ENCODE results near the gene MYH11.
"Not testable (repeated sequence)": the region's sequence is repeated elsewhere in the genome, so short reads cannot be mapped to it uniquely, and the experiment has no call there.

The MYH11 gene

DNA sequence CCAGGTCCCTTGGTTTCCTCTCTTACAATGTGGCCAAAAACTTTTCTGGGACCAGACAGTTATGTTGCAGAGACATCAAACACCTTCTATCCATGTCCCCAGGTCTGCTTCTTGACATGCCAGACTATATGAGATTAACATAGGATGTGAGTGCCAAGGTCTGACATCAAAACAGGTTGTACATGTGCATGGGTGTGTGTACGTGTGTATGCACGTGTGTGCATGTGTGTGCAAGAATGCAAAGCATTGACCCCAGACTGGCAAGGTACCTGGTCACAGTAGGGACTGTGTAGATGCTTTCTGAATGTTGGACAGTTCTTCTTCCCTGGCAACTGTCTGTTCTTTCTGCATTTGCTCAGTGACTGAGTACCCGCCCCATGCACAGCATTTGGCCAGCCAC is 121.2 kb downstream of the MYH11 start:
- no peak overlapping the region for H3K27ac ChIP-seq
- no peak for DNase-seq (ENCODE audit: low read depth, low spot score)

DNA sequence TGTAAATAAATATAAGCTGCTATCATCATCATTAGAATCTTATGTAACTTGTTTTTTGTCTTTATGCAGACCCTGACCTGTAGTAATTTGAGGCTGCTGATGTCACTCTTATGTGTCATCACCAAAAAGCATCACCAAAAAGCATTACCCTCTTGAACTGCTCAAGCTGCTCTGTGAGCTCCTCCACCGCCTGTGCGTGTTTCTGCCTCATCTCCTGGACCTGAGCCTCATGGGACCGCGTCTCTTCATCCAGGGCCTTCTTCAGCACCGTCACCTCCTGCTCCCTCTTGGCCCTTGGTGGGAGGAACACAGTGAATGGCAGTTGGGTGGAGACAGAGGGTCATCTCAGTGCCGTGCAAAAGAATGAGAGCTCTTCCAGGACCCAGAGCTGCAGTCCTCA is 124.4 kb downstream of the MYH11 start:
- no peak for DNase-seq (ENCODE audit: low read depth, low spot score)
- H3K27ac ChIP-seq: no peak overlapping the region

DNA sequence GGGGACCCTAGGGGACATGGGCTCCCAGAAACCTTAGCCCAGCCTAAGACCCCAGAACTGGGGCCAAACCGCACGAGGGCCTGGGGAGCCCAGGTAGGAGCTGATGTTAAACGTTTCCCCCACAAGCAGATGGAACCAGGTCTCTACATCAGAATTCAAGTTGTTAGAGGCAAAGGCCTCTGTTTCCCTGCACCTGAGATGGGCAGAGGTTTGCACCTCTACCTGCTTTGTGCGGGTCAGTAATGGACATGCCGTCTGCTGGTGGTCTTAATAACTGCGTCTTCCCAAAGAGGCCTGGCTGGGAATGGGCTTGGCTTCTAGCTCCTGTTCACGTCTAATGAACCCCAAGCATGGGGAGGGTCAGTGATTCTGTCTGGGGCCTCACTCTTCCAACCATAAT is 127.7 kb downstream of the MYH11 start:
- no peak overlapping the region for H3K27ac ChIP-seq
- no peak for DNase-seq (ENCODE audit: low read depth, low spot score)

DNA sequence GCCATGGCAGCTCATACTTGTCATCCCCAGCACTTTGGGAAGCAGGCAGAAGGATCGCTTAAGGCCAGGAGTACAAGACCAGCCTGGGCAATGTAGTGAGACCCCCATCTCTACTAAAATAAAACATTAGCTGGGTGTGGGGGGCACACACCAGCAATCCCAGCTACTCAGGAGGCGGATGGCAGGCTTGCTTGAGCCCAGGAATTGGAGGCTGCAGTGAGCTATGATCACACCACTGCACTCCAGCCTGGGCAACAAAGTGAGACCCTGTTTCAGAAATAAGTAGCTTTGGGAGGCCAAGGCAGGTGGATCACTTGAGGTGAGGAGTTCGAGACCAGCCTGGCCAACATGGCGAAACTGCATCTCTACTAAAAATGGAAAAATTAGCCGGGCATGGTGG is 129.1 kb downstream of the MYH11 start:
- not testable (repeated sequence) for H3K27ac ChIP-seq; DNase-seq (ENCODE audit: low read depth, low spot score)

DNA sequence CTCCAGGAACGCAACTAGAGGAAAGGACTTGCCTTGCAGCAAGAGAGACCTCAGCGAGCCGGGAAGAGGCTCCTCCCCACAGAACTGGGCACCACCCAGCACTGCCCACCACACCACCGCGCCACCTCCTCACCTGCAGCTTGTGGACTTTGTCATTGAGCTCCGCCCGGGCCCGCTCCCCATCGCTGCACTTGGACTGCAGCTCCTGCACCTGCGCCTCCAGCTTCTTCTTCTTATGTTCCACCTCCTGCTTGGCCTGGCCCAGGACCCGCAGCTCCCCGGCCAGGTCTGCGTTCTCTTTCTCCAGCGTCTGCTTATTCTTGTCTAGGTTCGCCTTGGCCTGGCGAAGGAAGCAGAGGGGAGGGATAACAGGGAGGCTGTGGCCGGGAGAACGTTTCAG is 130.1 kb downstream of the MYH11 start:
- DNase-seq (ENCODE audit: low read depth, low spot score): no peak
- H3K27ac ChIP-seq: no peak overlapping the region

DNA sequence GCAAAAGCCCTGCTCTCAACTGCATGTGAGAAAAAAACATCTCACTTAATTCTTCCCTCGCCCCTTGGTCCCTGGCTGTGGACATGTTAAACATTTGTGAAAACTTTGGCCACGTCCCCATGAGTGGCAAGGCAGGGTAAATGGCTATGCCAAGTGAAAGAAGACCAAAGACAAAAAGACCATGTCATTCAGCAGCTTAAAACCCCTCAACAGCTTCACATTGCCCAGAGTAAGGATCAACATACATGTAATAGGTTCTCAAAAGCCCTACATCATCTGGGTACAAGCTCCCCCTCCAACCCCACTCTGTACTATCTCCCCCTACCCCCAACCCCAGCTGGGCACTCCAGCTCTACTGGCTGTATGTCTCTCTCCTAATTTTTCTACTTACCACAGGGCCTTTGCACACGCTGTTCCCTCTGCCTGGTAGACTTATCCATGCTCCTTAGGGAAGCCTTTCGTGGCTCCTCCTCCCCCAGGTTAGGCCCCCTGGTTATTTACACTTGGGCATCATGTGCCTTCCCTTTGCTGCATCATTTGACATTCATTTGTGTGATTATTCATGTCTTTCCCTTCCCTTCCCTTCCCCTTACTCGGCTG is 131.1 kb downstream of the MYH11 start:
- DNase-seq (ENCODE audit: low read depth, low spot score): no peak
- H3K27ac ChIP-seq: no peak overlapping the region

DNA sequence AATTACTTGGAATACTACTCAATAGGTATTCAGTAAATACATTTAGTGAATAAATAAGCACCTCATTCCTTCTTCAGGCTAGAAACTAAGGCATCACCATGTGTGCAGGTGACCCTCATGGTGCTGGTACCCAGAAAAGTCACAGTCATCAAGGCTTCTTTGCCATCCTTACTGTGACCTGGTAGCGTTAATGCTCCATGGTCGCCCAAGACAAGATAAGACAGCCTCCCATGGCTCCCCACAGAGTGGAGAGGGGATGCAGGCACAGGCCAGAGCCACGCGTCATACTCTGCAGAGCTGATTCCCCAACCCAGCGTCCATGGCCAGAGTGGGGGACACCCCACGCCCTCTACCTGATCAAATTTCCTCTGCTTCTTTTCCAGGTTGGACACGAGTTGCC is 133.0 kb downstream of the MYH11 start:
- no peak overlapping the region for H3K27ac ChIP-seq
- DNase-seq (ENCODE audit: low read depth, low spot score): no peak

DNA sequence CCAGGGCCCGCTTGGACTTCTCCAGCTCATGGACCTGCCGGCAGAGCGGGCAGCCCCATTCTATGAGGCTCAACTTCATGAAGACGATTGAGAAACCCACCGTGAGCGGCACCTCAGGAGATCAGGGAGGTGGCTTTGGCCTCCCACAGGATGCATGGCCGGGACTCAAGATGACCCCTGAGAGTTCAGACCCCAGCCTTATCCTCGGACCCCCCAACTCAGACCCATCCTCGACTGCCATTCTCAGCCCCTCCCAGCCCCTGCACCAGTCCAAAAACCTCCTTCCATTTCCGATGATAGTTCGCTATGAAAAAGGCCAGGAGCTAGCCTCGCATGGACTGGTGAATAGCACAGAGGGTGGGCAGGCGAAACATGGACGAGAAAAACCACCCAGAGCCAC is 135.8 kb downstream of the MYH11 start:
- DNase-seq (ENCODE audit: low read depth, low spot score): no peak
- no peak overlapping the region for H3K27ac ChIP-seq

DNA sequence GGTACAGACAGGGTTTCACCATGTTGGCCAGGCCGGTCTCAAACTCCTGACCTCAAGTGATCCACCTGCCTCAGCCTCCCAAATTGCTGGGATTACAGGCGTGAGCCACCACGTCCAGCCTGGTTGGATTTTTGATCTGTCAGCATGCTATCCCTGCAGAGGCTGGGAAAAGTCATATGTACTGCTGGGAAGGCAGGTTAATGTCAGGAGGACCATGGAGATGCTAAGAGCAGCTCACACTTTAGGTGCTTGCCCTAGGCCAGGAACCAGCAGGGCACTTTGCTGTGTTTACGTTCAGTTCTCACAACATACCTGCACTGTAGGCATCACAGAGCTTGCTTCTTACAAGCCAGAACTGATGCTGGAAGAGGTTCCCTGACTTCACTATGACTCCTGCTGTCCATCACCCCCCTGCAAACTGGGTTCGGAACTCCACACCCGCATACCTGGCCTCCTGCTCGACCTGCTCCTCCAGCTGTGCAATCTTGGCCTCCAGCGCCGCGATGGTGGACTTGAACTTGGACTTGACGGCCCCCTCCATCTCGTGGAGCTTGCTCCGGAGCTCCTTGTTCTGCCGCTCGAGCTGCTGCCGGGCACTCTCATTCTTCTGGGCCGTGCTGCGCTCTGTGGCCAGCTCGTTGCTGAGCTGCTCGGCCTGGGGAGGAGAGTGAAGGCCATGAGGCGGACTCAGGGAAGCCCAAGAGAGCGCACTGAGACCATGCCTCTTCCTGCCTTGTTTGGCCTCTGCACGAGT is 140.0 kb downstream of the MYH11 start:
- H3K27ac ChIP-seq: no peak overlapping the region
- DNase-seq (ENCODE audit: low read depth, low spot score): no peak

DNA sequence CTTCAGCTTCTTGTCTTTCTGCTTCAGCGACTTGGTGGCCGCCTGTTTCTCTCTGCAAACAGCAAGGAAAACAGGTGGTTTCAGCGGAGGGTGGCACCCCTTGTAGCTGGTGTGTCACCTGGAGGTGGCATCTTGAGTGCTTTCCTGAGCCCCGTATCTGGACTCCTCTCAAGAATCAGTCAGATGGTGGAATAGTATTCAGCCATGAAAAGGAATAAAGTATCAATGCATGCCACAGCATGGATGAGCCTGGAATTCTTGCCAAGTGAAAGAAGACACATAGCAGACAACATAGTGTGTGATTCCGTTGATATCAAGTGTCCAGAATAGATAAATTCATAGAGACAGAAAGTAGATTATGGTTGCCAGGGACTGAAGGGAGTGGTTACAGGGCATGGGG is 141.6 kb downstream of the MYH11 start:
- no peak for DNase-seq (ENCODE audit: low read depth, low spot score)
- no peak overlapping the region for H3K27ac ChIP-seq

DNA sequence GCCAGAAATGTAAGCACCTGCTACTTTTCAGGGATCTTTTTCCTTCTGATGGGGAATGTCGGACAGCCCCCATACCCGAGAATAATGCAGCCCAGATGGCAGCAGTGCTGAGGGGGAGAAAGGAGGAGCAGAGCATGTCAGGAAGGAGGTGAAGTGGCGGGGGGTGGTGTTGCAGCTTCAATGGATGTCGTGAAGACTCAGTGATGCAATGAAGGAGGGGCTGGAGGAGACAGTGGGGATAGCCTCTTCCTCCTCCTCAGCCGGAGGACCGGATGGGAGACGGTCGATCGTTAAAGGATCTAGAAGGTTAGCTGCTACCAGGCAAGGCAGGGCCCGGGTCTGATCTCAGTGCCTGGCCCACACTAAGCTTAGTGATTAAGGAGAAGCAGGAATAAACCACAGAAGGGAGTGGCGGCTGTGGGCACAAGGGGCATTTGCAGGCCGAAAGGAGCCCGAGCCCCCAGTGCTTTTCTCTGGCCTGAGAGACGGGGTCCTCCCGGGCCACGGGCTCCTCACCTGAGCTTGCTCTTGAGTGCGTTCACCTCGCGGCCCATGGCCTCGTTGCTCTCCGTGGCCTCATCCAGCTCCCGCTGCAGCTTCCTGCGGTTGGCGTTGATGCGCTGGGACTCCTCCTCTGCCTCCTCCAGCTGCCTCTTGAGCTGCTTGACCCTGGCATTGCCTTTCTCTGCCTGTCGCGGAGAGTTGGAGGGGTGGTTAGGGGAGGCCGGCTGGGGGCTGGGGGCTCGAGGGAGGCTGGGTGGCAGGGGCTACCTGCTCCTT is 142.2 kb downstream of the MYH11 start:
- DNase-seq (ENCODE audit: low read depth, low spot score): no peak
- no peak overlapping the region for H3K27ac ChIP-seq

DNA sequence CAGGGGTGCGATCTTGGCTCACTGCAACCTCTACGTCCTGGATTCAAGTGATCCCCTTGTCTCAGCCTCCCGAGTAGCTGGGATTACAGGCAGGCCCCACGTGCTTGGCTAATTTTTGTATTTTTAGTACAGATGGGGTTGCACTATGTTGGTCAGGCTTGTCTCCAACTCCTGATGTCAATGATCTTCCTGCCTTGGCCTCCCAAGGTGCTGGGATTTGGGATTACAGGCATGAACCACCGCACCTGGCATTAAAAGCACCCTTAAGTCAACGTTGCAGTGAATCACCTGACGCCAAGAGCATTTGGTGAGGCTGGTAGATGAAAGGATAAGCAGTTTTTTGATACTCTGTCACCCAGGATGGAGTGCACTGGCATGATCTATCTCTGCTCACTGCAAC is 147.8 kb downstream of the MYH11 start:
- no peak overlapping the region for H3K27ac ChIP-seq
- DNase-seq (ENCODE audit: low read depth, low spot score): no peak

DNA sequence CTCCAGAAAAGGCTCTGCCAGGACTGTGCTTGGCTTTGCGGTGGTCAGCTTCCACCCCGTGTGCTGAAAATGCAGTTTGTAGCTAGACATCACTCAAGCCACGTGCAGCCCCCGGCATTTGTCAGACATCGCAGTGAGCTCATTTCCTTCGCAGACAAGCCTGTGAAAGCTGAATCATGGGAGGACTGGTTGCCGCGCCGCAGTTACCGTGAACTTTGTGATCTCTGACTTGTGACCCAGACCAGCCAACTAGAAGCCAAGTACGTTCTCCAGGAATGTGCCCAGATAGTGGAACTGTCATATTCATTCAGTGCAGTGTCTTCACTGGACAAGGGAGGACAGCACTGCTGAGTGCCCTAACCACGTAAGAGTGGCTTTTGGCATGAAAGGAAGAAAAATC is 148.7 kb downstream of the MYH11 start:
- DNase-seq (ENCODE audit: low read depth, low spot score): no peak
- no peak overlapping the region for H3K27ac ChIP-seq

DNA sequence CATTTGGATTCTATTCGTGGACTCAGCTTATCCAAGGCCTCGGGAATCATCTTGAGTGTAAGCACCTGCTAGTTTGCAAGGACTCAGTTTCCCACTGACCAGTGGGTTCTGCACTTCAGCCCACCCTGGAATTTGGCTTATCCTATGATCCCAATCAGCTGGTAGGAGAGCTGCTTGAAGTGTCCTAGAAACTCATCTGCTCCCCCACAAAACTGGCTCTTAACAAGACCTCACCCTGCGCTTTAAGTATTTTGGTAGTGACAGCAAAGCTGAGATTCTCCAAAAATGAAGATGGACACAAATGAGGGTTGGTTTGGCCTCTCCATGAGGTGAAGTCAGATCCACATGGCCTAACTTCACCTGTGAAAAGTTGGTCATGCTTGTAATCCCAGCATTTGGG is 149.5 kb downstream of the MYH11 start:
- no peak for DNase-seq (ENCODE audit: low read depth, low spot score)
- no peak overlapping the region for H3K27ac ChIP-seq

DNA sequence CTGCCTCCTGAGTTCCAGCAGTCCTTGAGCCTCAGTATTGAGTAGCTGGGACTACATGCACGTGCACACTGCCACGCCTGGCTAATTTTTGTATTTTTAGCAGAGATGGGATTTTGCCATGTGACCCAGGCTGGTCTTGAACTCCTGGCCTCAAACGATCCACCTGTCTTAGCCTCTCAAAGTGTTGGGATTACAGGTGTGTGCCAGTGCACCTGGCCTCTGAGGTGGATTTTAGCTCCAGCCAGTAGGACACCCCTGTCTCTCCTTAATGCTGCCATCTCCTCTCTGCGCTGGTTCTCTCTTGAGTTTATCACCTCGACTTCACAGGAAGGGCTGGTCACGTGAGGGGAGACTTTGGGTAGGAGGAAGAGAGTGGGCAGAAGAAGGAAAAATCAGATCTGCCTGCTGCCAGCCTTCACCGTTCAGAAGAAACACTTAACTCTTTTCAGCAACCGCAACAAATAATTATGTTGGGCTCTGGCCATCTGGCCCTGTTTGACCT is 151.7 kb downstream of the MYH11 start:
- H3K27ac ChIP-seq: no peak overlapping the region
- DNase-seq (ENCODE audit: low read depth, low spot score): no peak

DNA sequence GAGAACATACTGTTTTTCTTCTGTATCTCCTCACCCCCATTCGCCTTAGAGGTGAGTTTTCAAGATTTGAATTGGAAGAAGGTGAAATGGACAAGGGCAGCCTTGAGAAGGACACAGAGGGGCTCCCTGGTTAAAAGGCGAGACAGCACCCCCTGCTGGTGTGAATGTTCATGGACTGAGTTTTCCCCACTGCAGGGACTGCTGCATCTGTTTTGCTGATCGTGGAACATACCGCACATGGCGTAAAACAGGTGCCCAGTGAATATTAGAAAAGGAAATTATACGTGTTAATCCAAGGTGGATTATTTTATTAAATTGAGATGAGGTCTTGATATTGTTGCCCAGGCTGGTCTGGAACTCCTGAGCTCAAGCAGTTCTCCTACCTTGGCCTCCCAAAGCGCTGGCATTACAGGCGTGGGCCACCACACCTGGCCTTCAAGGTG is 152.3 kb downstream of the MYH11 start:
- no peak overlapping the region for H3K27ac ChIP-seq
- DNase-seq (ENCODE audit: low read depth, low spot score): no peak

DNA sequence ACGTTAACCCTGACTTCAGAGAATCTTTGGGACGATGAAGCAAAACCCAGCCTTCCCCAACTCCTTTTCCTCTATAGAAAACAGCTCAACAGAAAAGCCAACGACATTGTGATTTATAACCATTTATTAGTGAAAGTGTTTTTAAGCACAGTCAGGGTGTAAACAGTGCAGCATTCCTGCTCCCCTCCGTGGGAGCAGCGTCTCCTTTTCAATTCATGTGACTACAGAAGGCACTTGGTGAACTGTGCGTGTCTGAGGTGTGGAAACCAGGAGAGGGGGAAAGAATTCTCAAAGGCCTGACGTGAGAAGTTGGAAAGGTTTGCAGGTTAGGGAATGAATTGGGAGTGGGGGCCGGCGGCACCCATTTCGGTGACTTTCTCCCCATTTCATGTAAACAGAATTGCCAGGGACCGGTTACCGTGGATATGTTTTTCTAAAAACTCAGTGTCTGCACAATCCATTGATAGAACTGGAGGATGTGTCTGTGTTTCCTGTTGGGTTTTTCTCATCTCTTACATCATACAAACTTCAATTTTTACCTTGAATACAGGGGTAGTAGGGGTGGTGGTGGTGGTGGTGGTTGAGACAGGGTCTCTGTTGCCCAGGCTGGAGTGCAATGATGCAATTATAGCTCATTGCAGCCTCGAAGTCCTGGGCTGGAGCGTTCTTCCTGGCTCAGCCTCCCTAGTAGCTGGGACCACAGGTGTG is 153.6 kb downstream of the MYH11 start:
- no peak overlapping the region for H3K27ac ChIP-seq
- DNase-seq (ENCODE audit: low read depth, low spot score): no peak

DNA sequence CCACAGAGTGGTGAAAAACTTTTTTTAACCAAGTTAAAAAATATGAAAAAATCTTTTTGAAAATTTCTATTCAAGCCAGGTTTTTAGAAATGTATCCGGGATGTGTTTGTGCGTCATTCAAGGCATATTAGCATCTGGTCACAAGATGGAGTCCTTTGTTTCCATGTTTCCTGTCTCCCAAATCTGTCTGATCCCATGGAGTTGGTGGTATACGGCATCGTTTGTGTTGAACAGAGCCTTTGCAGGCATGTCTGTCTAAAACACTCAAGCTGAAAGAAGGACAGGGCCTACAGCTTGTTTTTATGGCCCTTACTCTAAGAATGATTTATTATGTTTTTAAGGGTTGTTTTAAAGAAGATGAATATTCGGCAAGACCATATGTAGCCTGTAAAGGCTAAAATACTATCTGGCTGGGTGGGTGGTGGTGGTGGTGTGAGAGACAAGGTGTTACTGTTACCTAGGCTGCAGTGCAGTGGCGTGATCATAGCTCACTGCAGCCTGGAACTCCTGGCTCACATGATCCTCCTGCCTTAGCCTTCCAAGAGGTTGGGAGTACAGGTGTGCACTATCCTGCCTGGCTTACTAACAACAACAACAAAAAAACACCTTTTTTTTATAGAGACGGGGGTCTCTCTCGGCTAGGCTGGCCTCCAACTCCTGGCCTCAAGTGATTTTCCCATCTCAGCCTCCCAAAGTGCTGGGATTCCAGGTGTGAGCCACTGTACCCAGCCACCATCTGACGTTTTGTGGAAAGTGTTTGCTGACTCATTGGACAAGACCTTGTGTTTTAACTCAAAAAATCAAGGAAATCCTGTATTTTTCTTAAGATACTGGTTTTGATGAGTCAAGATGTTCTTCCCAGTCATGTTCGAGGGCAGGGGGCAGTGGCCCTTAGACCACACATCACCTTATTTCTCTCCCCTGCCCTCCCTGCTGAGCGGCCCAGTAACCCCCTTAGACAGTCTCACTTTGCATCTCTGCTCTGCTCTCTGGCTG is 154.6 kb downstream of the MYH11 start:
- DNase-seq (ENCODE audit: low read depth, low spot score): no peak
- H3K27ac ChIP-seq: no peak overlapping the region

DNA sequence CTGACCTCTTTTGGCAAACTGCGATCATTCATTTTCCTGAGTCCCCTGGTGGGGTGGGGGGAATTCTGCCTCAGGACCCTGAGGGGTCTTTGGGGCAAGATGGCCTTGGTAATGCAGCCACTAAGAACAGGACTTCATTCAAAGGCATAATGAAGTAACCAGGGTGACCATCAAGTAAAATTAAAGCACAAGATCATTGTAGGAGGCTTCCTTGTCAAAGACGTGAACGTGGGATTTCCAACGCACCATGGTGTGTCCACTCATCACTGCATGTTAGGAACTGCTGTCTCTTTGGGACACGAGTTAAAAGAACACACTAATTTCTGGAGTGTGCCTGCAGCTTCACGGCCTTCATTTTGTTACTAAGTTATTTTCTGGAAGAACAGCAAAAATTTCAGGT is 155.5 kb downstream of the MYH11 start:
- no peak overlapping the region for H3K27ac ChIP-seq
- no peak for DNase-seq (ENCODE audit: low read depth, low spot score)

Data from epithelial cell of prostate (primary cell).